IMR-90 (cell line): ENCODE measurements around the gene SLC38A8. TPM values are rescaled to one million over a fixed set of nuclear protein-coding genes. Genes with fewer than 3 reads are reported as not detected.

Experiments
- ATAC-seq: fragments of 200-7000 bp; cut with Tn5 transposase; 2 replicates; pipeline ENCODE4 v1.9.1; 2020; ENCODE audit warnings: low read depth, mild to moderate bottlenecking, moderate library complexity
- BruUV-seq: library from RNA; stranded (reverse); fragments of 400-500 nt; replicated peaks from 2 replicates; lab custom pipeline; 2021; lab: Mats Ljungman, UMichigan
- CTCF ChIA-PET: fragments of 300-600 bp; formaldehyde crosslinking; extraction: SDS; loops from one replicate; lab custom pipeline; 2021; ENCODE audit warnings: antibody characterized with exemption; lab: Yijun Ruan, JAX
- POLR2A ChIA-PET: fragments of 300-600 bp; sonication (Branson Sonifier 250); formaldehyde crosslinking; loops from one replicate; lab custom pipeline; 2022; ENCODE audit warnings: antibody characterized with exemption; ENCODE audit not compliant: unreplicated experiment; lab: Charles Lee
- DNase-seq: peaks from one replicate; pipeline ENCODE4 v3.0.0; 2013
- H2AFZ ChIP-seq: replicated peaks from 2 replicates; pipeline ENCODE3; 2013; ENCODE audit warnings: low read length, mild to moderate bottlenecking; ENCODE audit not compliant: poor library complexity
- H2AK5ac ChIP-seq: 2 replicates; pipeline ENCODE4 v1.6.1; 2013; ENCODE audit warnings: low read depth, low read length, inconsistent platforms
- H2AK9ac ChIP-seq: replicated peaks from 2 replicates; pipeline ENCODE3; 2013; ENCODE audit warnings: mild to moderate bottlenecking, low read depth, low read length, moderate library complexity; ENCODE audit not compliant: poor library complexity
- H2BK120ac ChIP-seq: 2 replicates; pipeline ENCODE4 v1.6.1; 2013; ENCODE audit warnings: low read depth, low read length, inconsistent platforms
- H2BK15ac ChIP-seq: 3 replicates; pipeline ENCODE4 v1.6.1; 2013; ENCODE audit warnings: low read depth, low read length, inconsistent platforms
- H2BK20ac ChIP-seq: 2 replicates; pipeline ENCODE4 v1.6.1; 2013; ENCODE audit warnings: low read depth, mild to moderate bottlenecking, inconsistent platforms, low read length, moderate library complexity
- H2BK5ac ChIP-seq: 2 replicates; pipeline ENCODE4 v1.6.1; 2013; ENCODE audit warnings: mild to moderate bottlenecking, low read depth, low read length, inconsistent platforms; ENCODE audit not compliant: poor library complexity, severe bottlenecking
- H3K14ac ChIP-seq: replicated peaks from 2 replicates; pipeline ENCODE4 v1.6.1; 2013; ENCODE audit warnings: low read depth, low read length, inconsistent platforms
- H3K18ac ChIP-seq: 2 replicates; pipeline ENCODE4 v1.6.1; 2013; ENCODE audit warnings: low read depth, low read length, control low read depth
- H3K23ac ChIP-seq: 2 replicates; pipeline ENCODE4 v1.6.1; 2013; ENCODE audit warnings: low read depth, low read length, inconsistent platforms
- H3K27ac ChIP-seq: 2 replicates; pipeline ENCODE4 v1.5.1; 2013; ENCODE audit warnings: mild to moderate bottlenecking, control low read depth, low read length; ENCODE audit not compliant: insufficient read depth
- H3K27me3 ChIP-seq: 2 replicates; pipeline ENCODE4 v1.6.1; 2013; ENCODE audit warnings: low read length; ENCODE audit not compliant: control insufficient read depth, insufficient read depth
- H3K36me3 ChIP-seq: 2 replicates; pipeline ENCODE4 v1.6.1; 2013; ENCODE audit warnings: low read length, mixed read lengths; ENCODE audit not compliant: control insufficient read depth, insufficient read depth
- H3K4ac ChIP-seq: 2 replicates; pipeline ENCODE4 v1.6.1; 2013; ENCODE audit warnings: low read depth, low read length, inconsistent platforms
- H3K4me1 ChIP-seq: 2 replicates; pipeline ENCODE4 v1.6.1; 2013; ENCODE audit warnings: low read length, mixed read lengths; ENCODE audit not compliant: control insufficient read depth, insufficient read depth
- H3K4me2 ChIP-seq: 2 replicates; pipeline ENCODE4 v1.6.1; 2013; ENCODE audit warnings: low read depth, mild to moderate bottlenecking, control low read depth, low read length, moderate library complexity
- H3K4me3 ChIP-seq: 2 replicates; pipeline ENCODE4 v1.5.1; 2013; ENCODE audit warnings: low read depth, mild to moderate bottlenecking, control low read depth, low read length, moderate library complexity; ENCODE audit not compliant: insufficient read depth
- H3K56ac ChIP-seq: 2 replicates; pipeline ENCODE4 v1.6.1; 2013; ENCODE audit warnings: low read length, inconsistent platforms; ENCODE audit not compliant: insufficient read depth; ENCODE audit errors: extremely low read depth
- H3K79me1 ChIP-seq, 2 experiments: 2 replicates each; pipeline ENCODE4 v1.6.1; 2013; ENCODE audit warnings: low read length in 2 of 2, inconsistent platforms in 1 of 2, low read depth in 1 of 2
- H3K9ac ChIP-seq: 2 replicates; pipeline ENCODE4 v1.6.1; 2013; ENCODE audit warnings: low read depth, low read length, control low read depth
- H3K9me1 ChIP-seq: 2 replicates; pipeline ENCODE4 v1.6.1; 2013; ENCODE audit warnings: low read length, inconsistent platforms; ENCODE audit not compliant: insufficient read depth
- H3K9me3 ChIP-seq: 2 replicates; pipeline ENCODE4 v1.6.1; 2013; ENCODE audit warnings: low read length; ENCODE audit not compliant: control insufficient read depth, insufficient read depth
- H4K20me1 ChIP-seq: 2 replicates; pipeline ENCODE4 v1.6.1; 2013; ENCODE audit warnings: low read length, inconsistent platforms; ENCODE audit not compliant: insufficient read depth
- H4K5ac ChIP-seq: 2 replicates; pipeline ENCODE4 v1.6.1; 2013; ENCODE audit warnings: mild to moderate bottlenecking, low read depth, low read length, control low read depth
- H4K8ac ChIP-seq, 2 experiments: 2 replicates each; pipeline ENCODE4 v1.6.1; 2013; ENCODE audit warnings: low read depth in 2 of 2, low read length in 2 of 2, control low read depth in 1 of 2, inconsistent platforms in 1 of 2
- H4K91ac ChIP-seq: 2 replicates; pipeline ENCODE4 v1.6.1; 2013; ENCODE audit warnings: low read depth, low read length, inconsistent platforms; ENCODE audit not compliant: insufficient read depth
- CEBPB ChIP-seq: IDR thresholded peaks from 2 replicates; pipeline ENCODE4 v1.6.1; 2012; ENCODE audit warnings: low read depth, low read length, improper control_type of control experiment
- RAD21 ChIP-seq: IDR thresholded peaks from 2 replicates; pipeline ENCODE4 v1.6.1; 2012; ENCODE audit warnings: low read length, improper control_type of control experiment
- RCOR1 ChIP-seq: IDR thresholded peaks from 2 replicates; pipeline ENCODE4 v1.6.1; 2012; ENCODE audit warnings: mild to moderate bottlenecking, low read length, improper control_type of control experiment; ENCODE audit not compliant: insufficient replicate concordance
- SMC3 ChIP-seq: fragments of 150-350 bp; IDR thresholded peaks from 2 replicates; pipeline ENCODE4 v1.6.1; 2016; ENCODE audit warnings: low read depth, mild to moderate bottlenecking, antibody characterized with exemption, low read length, moderate library complexity
- WGBS, 2 experiments: methylation state at CpG; one replicate each; pipeline versions ENCODE4 v1.1.5 to v1.1.7; 2013; ENCODE audit warnings: missing lambda C conversion rate in 2 of 2; ENCODE audit not compliant: insufficient read length in 1 of 2; ENCODE audit errors: extremely low coverage in 2 of 2; 5-methylcytosine and 5-hydroxymethylcytosine counted together
- dilution Hi-C: fragments of 300-500 bp; cut with HindIII; formaldehyde crosslinking; loops from one replicate; pipeline ENCODE4 v1.14.3; 2018; ENCODE audit warnings: low sequenced_read_pairs; ENCODE audit not compliant: unreplicated experiment
- in situ Hi-C: fragments of 300-500 bp; cut with MboI; formaldehyde crosslinking; loops from 3 replicates; pipeline ENCODE4 v1.14.3; 2019; ENCODE audit warnings: low sequenced_read_pairs, inconsistent platforms, mixed read lengths
- intact Hi-C: fragments of 100-400 bp; cut with micrococcal nuclease; formaldehyde crosslinking; loops from 2 replicates; pipeline ENCODE4 v1.10.0; 2022
- polyA plus RNA-seq, 3 experiments: library from polyadenylated mRNA; depleted of rRNA; stranded (reverse); fragments of >200 nt; gene quantifications; 2 replicates each; pipeline ENCODE4 v1.2.3, GENCODE V29; 2012; ENCODE audit warnings: low replicate concordance in 1 of 3
- total RNA-seq: library from RNA; depleted of rRNA; stranded (reverse); fragments of >200 nt; gene quantifications from 2 replicates; pipeline ENCODE4 v1.2.3, GENCODE V29; 2012
- TF ChIP-seq, protein P1 (sequence below): fragments of 150-350 bp; IDR thresholded peaks from 2 replicates; pipeline ENCODE4 v1.6.1; 2016; ENCODE audit warnings: low read depth, mild to moderate bottlenecking, low read length, moderate library complexity, borderline replicate concordance
- TF ChIP-seq, protein P2 (sequence below): conservative IDR thresholded peaks from 2 replicates; pipeline ENCODE4 v1.5.1; 2012; ENCODE audit warnings: mild to moderate bottlenecking, low read depth, low read length, improper control_type of control experiment

Gene SLC38A8
- total and polyA plus RNA-seq, 2 of the 4 experiments (the other 2 are of a cell fraction): not detected

DNA sequence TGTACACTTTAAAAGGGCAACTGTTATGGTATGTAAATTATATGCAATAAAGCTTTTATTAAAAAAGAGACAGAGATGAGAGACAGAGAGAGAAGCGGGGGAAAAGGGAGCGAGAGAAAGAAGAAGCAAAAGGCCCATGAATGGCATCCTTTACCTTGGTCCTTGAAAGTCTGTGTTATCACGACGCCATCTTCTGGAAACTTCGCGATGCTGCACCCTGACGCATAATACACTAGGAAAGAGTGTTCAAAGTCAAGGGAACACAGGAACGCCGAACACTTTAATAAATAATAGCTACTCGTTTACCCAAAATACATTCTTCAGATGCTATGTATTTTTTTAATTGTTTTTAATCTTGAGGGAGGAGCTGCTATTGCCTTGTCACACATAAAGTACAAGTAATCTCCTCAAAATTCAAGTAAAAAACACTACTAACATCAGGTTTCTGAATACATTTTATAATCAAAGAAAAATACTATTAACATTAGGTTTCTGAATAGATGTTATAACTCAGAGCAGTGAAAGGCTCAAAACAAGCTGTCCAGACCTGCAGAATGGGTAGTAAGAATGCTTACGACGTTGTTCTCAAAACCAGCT, 23.0 kb upstream of the SLC38A8 start:
- Histone ChIP-seq H4K91ac (no peak overlapping the region), H4K5ac (no peak overlapping the region), H2BK5ac (no peak overlapping the region), H3K18ac (no peak overlapping the region), H2AK5ac (no peak overlapping the region), H2BK15ac (no peak overlapping the region), H3K4me2 (no peak overlapping the region), H4K20me1 (0 out of 2 replicates have a peak, but pooled peaks cover 3% of the 10 kb centered on the region), H3K4me1 (peaks cover 1% of the 10 kb centered on the region; the same call in 1 of the 2 replicates), H2BK20ac (no peak overlapping the region), H3K4me3 (no peak overlapping the region), H2BK120ac (no peak overlapping the region), H3K9ac (no peak overlapping the region), H3K4ac (no peak overlapping the region), H3K56ac (no peak overlapping the region), H3K23ac (no peak overlapping the region), H3K9me1 (no peaks in the 10 kb centered on the region), H2AK9ac (no peak overlapping the region), H3K36me3 (peaks cover 47% of the 10 kb centered on the region), H4K8ac (no peak overlapping the region), H3K9me3 (no peaks in the 10 kb centered on the region), H3K14ac (no peak overlapping the region), H3K79me1 (peaks cover 0 to 4% of the 10 kb centered on the region in 2 experiments; a peak in 1 of 4 replicates), H3K27ac (no peak overlapping the region), H2AFZ (no peak overlapping the region), H3K27me3 (no peaks in the 10 kb centered on the region)
- no TSS peak for BruUV-seq
- intact Hi-C loops (loop anchor here (1.0 to 2.0 kb wide), 3 partner anchors 97 to 239 kb away; partner anchors contain the start of gene NECAB2), in situ Hi-C loops (no loop called here), dilution Hi-C loops (no loop called here)
- WGBS, 2 experiments: no CpG with 5 or more reads among the region's 12 CpGs
- ChIA-PET POLR2A (no interaction called here), CTCF (interaction anchor here (0.6 to 1.4 kb wide), 14 partner anchors 9 to 423 kb away, joined by 3 to 7 read pairs (median 3); no protein-coding TSS in a partner anchor)
- TF ChIP-seq RCOR1 (no peak), CEBPB (no peak), SMC3 (peak; percentile 79), RAD21 (peak; percentile 76)
- TF ChIP-seq, protein P1, sequence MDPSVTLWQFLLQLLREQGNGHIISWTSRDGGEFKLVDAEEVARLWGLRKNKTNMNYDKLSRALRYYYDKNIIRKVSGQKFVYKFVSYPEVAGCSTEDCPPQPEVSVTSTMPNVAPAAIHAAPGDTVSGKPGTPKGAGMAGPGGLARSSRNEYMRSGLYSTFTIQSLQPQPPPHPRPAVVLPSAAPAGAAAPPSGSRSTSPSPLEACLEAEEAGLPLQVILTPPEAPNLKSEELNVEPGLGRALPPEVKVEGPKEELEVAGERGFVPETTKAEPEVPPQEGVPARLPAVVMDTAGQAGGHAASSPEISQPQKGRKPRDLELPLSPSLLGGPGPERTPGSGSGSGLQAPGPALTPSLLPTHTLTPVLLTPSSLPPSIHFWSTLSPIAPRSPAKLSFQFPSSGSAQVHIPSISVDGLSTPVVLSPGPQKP: no peak
- TF ChIP-seq, protein P2, sequence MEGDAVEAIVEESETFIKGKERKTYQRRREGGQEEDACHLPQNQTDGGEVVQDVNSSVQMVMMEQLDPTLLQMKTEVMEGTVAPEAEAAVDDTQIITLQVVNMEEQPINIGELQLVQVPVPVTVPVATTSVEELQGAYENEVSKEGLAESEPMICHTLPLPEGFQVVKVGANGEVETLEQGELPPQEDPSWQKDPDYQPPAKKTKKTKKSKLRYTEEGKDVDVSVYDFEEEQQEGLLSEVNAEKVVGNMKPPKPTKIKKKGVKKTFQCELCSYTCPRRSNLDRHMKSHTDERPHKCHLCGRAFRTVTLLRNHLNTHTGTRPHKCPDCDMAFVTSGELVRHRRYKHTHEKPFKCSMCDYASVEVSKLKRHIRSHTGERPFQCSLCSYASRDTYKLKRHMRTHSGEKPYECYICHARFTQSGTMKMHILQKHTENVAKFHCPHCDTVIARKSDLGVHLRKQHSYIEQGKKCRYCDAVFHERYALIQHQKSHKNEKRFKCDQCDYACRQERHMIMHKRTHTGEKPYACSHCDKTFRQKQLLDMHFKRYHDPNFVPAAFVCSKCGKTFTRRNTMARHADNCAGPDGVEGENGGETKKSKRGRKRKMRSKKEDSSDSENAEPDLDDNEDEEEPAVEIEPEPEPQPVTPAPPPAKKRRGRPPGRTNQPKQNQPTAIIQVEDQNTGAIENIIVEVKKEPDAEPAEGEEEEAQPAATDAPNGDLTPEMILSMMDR: peak; percentile 76
- DNase-seq (peak; percentile 62), ATAC-seq (peak; percentile 86)
